Gastroesophageal sphincter (tissue), 4 donors: ENCODE results near the gene EFNA3. TPM values are rescaled to one million over a fixed set of nuclear protein-coding genes. Genes with fewer than 3 reads are reported as not detected.

Source experiments
- ATAC-seq: fragments of 150-250 bp; one replicate; pipeline ENCODE4 v1.9.1; 2016; ENCODE audit warnings: mild to moderate bottlenecking, moderate library complexity
- H3K27ac ChIP-seq, 4 donors: fragments of 200-600 bp; sonication (generic) in 3 of 4; 1 replicate in 3 of 4; 2 replicates in 1 of 4; pipeline ENCODE4 v1.5.1; 2016 to 2019
- H3K27me3 ChIP-seq: fragments of 200-600 bp; sonication (generic); one replicate; pipeline ENCODE4 v1.5.1; 2019
- H3K36me3 ChIP-seq, 2 donors: fragments of 200-600 bp; sonication (generic); one replicate each; pipeline ENCODE4 v1.5.1; 2019; ENCODE audit warnings: control low read depth in 1 of 2
- H3K4me1 ChIP-seq, 3 donors: fragments of 200-600 bp; sonication (generic); 1 replicate in 2 of 3; 2 replicates in 1 of 3; pipeline ENCODE4 v1.5.1; 2016 to 2019; ENCODE audit warnings: control low read depth in 2 of 3
- H3K4me3 ChIP-seq, 2 donors: fragments of 200-600 bp; sonication (generic); one replicate each; pipeline ENCODE4 v1.5.1; 2019; ENCODE audit warnings: mild to moderate bottlenecking in 1 of 2, moderate library complexity in 1 of 2
- H3K9me3 ChIP-seq, 3 donors: fragments of 200-600 bp; sonication (generic); one replicate each; pipeline ENCODE4 v1.5.1; 2017 to 2019; ENCODE audit warnings: control low read depth in 2 of 3
- EP300 ChIP-seq: sonication (generic); formaldehyde crosslinking; IDR thresholded peaks from one replicate; pipeline ENCODE4 v1.6.1; 2017; ENCODE audit warnings: antibody characterized with exemption, mild to moderate bottlenecking
- POLR2A ChIP-seq, 2 donors: fragments of 450-650 bp; IDR thresholded peaks; one replicate each; pipeline ENCODE4 v1.6.1; 2017; ENCODE audit warnings: antibody characterized with exemption in 2 of 2, mild to moderate bottlenecking in 2 of 2, moderate library complexity in 1 of 2
- POLR2AphosphoS5 ChIP-seq: sonication (generic); formaldehyde crosslinking; IDR thresholded peaks from one replicate; pipeline ENCODE4 v1.6.1; 2017; ENCODE audit warnings: antibody characterized with exemption
- WGBS, 2 donors: methylation state at CpG; one replicate each; pipeline ENCODE4 v1.1.5; 2018; ENCODE audit warnings: low coverage in 1 of 2; 5-methylcytosine and 5-hydroxymethylcytosine counted together
- total RNA-seq, 4 donors: library from RNA; depleted of rRNA; stranded (reverse); fragments of >200 nt; gene quantifications; one replicate each; pipeline ENCODE4 v1.1.0, GENCODE V29; 2016
- TF ChIP-seq, protein P1 (sequence below), 4 experiments: fragments of 200-600 bp in 2 of 4; fragments of 450-650 bp in 2 of 4; sonication (generic) in 1 of 4; IDR thresholded peaks; one replicate each; pipeline ENCODE4 v1.5.1; 2017 to 2019; ENCODE audit warnings: antibody characterized with exemption in 4 of 4, mild to moderate bottlenecking in 2 of 4, moderate library complexity in 2 of 4

EFNA3 gene
- total RNA-seq, 4 donors from 2014 or later: 0.27 to 0.77 TPM; not detected in 2

DNA sequence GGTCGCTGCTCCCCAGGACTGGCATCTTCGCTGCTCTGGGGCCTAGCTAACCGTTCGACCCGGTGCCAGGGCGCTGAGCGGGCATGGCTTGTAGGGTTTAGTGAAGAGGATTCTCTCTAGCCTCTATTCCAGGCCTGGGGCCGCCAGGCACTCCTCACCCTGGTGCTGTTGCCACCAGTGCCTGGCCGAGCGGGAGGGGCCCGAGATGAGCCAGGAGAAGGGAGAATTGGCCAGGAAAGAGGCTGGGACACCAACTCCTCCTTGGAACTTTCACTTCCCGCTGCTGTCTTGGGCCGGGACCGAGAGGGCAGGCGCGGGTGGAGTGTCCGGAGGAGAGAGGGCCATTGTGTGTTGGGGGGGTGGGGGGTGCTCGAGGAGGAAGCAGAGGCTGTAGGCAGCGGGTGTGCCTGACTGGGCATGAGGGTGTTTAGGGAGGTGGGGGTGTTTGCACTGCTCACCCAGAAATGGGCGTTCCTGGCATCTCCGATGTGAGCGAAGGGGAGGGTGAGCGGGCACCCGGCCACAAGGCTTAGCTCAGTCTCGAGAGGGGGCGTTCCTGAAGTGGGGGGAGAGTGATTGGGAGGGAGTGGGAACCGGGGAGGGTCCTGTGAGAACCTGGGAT, 26.7 kb upstream of the EFNA3 start:
- Histone ChIP-seq H3K4me3 (peak overlapping the region; percentile 62 to 65), H3K27me3 (no peaks in the 10 kb centered on the region), H3K36me3 (peaks cover 0 to 35% of the 10 kb centered on the region in 2 donors), H3K9me3 (no peaks in the 10 kb centered on the region), H3K4me1 (peaks cover 0 to 48% (median 17%) of the 10 kb centered on the region in 3 donors), H3K27ac (peak overlapping the region; percentile 69 to 96 (median 90))
- 0 to 4% methylated on average over 5 to 6 of the region's 27 CpGs for WGBS, 2 donors
- no peak for TF ChIP-seq EP300
- no peak for TF ChIP-seq POLR2A (IDR thresholded peaks at IDR 0.05)
- peak; percentile 7 for TF ChIP-seq POLR2AphosphoS5
- TF ChIP-seq, protein P1, sequence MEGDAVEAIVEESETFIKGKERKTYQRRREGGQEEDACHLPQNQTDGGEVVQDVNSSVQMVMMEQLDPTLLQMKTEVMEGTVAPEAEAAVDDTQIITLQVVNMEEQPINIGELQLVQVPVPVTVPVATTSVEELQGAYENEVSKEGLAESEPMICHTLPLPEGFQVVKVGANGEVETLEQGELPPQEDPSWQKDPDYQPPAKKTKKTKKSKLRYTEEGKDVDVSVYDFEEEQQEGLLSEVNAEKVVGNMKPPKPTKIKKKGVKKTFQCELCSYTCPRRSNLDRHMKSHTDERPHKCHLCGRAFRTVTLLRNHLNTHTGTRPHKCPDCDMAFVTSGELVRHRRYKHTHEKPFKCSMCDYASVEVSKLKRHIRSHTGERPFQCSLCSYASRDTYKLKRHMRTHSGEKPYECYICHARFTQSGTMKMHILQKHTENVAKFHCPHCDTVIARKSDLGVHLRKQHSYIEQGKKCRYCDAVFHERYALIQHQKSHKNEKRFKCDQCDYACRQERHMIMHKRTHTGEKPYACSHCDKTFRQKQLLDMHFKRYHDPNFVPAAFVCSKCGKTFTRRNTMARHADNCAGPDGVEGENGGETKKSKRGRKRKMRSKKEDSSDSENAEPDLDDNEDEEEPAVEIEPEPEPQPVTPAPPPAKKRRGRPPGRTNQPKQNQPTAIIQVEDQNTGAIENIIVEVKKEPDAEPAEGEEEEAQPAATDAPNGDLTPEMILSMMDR (IDR thresholded peaks at IDR 0.05): peak in 1 of 4 experiments; percentile 1
- ATAC-seq: peak; percentile 45

DNA sequence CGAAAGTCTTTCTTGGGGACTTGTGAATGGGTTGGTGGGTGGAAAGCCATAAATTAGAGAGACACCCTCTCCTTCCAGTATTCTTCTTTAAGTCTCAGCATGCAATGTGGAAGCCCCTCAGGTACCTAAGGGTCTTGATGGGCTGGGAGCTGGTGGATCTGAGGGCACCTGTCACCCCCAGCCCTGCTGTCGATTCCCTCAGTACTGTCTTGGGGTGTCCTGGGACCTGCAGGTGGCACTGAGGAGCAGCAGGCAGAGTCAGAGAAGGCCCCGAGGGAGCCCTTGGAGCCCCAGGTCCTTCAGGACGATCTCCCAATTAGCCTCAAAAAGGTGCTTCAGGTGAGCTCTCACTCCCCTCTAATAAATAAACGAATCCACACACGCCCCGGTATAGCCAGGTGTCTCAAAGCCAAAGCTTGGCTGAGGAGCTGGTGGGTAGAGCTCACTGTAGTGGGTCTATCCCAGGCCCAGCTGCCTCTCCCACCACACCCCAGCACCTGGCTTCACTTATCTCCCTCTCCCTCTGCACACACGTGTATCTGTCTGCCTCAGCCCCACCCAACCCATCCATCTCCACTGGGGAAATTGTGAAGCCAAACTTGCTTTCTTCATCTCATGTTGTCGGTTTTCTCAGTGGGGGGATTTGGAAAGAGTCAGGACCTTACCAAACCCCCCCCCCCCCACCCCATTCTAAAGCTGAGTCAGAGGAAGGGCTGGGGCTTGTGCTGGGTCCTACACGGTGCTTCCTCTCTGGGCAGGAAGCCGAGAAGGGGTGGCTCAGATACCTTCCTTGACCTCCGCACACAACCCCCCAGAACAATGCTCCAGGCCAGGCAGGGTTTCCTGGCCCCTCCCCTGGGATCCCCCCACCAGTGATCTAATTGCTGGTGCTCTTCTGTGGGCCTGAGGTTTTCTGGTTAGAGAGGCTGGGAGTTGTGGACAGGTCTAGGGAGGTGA, 25.9 kb upstream of the EFNA3 start:
- H3K27ac ChIP-seq: peak overlapping the region in 3 of 4 donors; percentile 87 to 96 (median 94)
- no peaks in the 10 kb centered on the region for H3K27me3 ChIP-seq
- peaks cover 0 to 48% (median 17%) of the 10 kb centered on the region in 3 donors for H3K4me1 ChIP-seq
- no peaks in the 10 kb centered on the region for H3K9me3 ChIP-seq
- TF ChIP-seq POLR2AphosphoS5 (no peak), EP300 (no peak), POLR2A (IDR thresholded peaks at IDR 0.05) (no peak)
- TF ChIP-seq, protein P1 (IDR thresholded peaks at IDR 0.05): peak in 2 of 4 experiments; percentile 22 to 27
- H3K4me3 ChIP-seq: peak overlapping the region; percentile 62 to 65
- ATAC-seq: no peak
- 28 to 43% methylated on average over 4 of the region's 12 CpGs for WGBS, 2 donors
- H3K36me3 ChIP-seq: peaks cover 0 to 43% of the 10 kb centered on the region in 2 donors

DNA sequence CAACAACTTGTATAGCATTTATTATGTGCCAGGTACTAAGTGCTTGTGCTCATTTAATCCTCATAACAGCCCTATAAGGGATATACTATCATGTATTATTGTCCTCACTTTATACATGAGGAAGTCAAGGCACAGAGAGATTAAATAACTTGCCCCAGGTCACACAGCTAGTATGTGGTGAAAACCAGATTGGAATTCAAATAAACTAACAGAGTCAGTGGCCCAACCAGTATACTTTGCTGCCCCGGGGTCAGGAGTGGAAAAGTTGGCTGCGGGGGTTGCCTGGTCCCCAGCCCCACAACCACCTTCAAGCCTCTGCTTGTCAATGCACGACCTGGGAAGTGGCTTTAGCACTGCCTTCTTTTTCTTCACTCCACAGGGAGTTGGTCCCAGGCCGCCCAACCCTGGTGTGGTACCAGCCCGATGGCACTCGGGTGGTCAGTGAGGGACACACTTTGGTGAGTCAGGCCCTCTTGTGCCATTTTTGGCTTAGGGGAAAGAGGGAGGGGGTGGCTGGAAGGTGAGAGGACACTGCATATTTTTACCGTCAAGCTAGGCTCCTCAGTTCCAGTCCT, 25.0 kb upstream of the EFNA3 start:
- no peaks in the 10 kb centered on the region for H3K27me3 ChIP-seq
- TF ChIP-seq, protein P1 (IDR thresholded peaks at IDR 0.05): no peak
- no peak for TF ChIP-seq POLR2AphosphoS5
- TF ChIP-seq EP300: no peak
- no peak for TF ChIP-seq POLR2A (IDR thresholded peaks at IDR 0.05)
- H3K27ac ChIP-seq: peak overlapping the region in 2 of 4 donors; percentile 29 to 87
- H3K4me1 ChIP-seq: peaks cover 0 to 48% (median 17%) of the 10 kb centered on the region in 3 donors
- peaks cover 0 to 52% of the 10 kb centered on the region in 2 donors for H3K36me3 ChIP-seq
- 100% methylated on average over 1 of the region's 7 CpGs; no CpG with 5 or more reads in 1 of the 2 donors for WGBS, 2 donors
- no peak for ATAC-seq
- H3K4me3 ChIP-seq: no peak overlapping the region
- H3K9me3 ChIP-seq: no peaks in the 10 kb centered on the region

DNA sequence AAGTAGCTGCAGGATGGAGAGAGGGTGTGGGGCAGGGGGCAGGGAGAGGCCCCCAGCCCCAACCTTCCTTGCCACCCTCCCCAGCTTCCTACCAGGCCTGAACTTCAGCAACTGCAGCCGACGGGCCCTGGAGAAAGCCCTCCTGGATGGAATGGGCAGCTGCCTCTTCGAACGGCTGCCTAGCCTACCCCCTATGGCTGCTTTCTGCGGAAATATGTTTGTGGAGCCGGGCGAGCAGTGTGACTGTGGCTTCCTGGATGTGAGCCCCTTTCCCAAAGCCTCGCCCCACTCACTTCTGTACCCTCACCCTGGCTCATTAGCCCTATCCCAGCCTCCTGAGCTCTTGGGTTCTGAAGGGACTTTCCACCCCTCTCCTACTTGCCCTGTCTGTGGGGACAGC, 21.5 kb upstream of the EFNA3 start:
- ATAC-seq: no peak
- Histone ChIP-seq H3K36me3 (peaks cover 0 to 87% of the 10 kb centered on the region in 2 donors), H3K4me1 (peaks cover 0 to 40% (median 22%) of the 10 kb centered on the region in 3 donors), H3K27me3 (no peaks in the 10 kb centered on the region), H3K9me3 (no peaks in the 10 kb centered on the region), H3K27ac (no peak overlapping the region), H3K4me3 (no peak overlapping the region)
- TF ChIP-seq POLR2AphosphoS5 (no peak), EP300 (no peak), POLR2A (IDR thresholded peaks at IDR 0.05) (no peak)
- TF ChIP-seq, protein P1 (IDR thresholded peaks at IDR 0.05): no peak
- WGBS, 2 donors: 94% methylated on average over 5 of the region's 8 CpGs; no CpG with 5 or more reads in 1 of the 2 donors
